ENCODE data around the gene GPR62.

DNA sequence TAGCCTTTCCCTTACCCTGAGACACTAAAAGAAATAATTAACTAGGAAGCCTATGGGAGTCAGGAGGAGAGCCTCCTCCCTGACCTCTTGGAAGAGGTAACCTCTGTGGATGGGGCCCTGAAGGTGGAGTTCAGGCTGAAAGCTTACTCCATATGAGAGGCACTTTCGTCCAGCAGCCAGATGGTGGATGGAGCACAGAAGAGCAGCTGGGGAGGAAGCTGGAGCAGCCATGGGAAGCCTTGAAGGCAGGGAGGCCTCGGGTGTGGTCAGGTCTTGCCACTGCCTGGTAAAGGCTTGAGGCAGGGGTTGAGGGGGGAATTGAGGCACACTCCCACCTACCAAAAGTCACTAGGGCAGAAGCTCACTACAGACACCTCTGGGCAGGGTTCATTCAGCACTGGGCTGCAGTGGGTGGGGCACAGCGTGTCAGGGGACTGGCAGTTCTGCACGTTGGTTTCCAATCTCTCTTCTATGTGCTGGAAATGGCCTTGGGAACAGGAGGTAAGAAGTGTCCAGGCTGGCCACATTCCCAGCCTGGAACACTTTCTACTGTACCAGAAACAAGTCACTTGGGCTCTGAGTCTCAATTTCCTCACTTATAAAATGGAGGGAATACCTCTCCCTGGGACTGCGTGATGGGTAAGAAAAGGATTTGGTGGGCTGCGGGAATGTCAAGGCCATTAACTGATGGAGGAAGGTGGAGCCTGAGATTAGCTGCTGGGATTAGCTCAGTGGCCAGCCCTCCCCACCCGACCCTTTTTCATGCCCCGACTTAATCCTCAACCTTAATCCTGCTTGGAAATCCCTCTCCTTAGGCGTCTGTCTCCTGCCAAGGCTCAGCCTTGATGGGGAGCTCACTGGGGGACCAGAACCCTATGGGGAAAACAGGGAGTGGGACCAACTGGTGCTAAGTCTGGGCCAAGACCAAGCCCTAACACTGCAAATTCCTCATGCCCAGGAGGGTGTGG, 6.7 kb downstream of the GPR62 start:
- TF ChIP-seq CTCF (IDR thresholded peaks at IDR 0.05; ENCODE audit: borderline replicate concordance, extremely low read depth, low read length, poor library complexity, severe bottlenecking) (no peak), EZH2 (IDR thresholded peaks at IDR 0.05; ENCODE audit: borderline replicate concordance, low read depth, low read length, severe bottlenecking) (no peak)

Data from DND-41 (cell line).